ENCODE data around the gene SFTA2. TPM values are rescaled to one million over a fixed set of nuclear protein-coding genes. Genes with fewer than 3 reads are reported as not detected.

Gene SFTA2
- total RNA-seq, 1 donor, result not detected

DNA sequence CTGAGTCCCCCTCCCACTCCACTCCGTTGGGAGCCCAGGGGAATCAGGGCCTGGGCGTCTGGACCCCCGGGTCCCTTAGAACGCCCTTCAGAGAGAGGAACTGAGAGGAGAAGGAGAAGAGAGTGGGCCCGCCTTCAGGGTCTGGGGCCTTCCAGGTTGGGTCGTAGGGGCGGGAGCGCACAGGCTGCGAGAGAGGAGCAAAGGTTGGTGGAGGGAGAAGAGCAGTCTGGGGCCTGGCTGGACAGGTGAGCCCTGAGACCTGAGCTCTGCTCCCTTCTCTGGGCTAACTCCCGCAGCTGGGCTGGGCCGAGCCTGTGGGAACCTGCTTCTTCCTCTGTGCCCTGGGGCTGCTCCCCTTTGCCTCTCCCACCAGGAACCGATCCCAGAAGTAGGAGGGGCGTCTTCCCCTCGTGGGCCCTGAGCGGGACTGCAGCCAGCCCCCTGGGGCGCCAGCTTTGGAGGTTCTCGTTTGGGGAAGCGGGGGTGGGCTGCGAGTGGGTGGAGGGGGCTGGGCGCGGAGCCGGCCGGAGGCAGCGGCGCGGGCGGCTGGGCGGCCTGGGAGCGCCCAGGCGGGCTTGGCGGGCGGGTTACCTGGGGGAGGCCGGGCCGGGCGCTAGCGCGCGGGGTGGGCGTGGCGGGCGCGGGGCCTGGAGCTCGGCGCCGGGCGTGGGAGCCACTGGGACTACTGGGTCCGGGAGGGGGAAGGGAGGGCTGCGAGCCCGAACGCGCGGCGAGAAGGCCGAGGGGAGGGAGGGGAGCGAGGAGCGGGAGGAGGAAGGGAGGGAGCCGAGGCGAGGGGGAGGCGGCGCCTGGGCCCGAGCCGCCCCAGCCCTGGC, 48.1 kb downstream of the SFTA2 start, which contains the start of gene DDR1:
DDR1 (plus strand) TSS at position 835 of the 836 bp plus-strand sequence. CDS start 4,211 bp downstream, outside the sequence.
- no peaks in the 10 kb centered on the region for H3K9me3 ChIP-seq (ENCODE audit: low read depth, low read length)
- peaks cover 28% of the 10 kb centered on the region for H3K4me1 ChIP-seq (ENCODE audit: insufficient read depth, low read length)
- peak within 1 kb of the TSS; percentile 26 for H3K4me3 ChIP-seq (ENCODE audit: low read length)
- H3K27me3 ChIP-seq (ENCODE audit: insufficient read depth, low read length), result peaks cover 12% of the 10 kb centered on the region

DNA sequence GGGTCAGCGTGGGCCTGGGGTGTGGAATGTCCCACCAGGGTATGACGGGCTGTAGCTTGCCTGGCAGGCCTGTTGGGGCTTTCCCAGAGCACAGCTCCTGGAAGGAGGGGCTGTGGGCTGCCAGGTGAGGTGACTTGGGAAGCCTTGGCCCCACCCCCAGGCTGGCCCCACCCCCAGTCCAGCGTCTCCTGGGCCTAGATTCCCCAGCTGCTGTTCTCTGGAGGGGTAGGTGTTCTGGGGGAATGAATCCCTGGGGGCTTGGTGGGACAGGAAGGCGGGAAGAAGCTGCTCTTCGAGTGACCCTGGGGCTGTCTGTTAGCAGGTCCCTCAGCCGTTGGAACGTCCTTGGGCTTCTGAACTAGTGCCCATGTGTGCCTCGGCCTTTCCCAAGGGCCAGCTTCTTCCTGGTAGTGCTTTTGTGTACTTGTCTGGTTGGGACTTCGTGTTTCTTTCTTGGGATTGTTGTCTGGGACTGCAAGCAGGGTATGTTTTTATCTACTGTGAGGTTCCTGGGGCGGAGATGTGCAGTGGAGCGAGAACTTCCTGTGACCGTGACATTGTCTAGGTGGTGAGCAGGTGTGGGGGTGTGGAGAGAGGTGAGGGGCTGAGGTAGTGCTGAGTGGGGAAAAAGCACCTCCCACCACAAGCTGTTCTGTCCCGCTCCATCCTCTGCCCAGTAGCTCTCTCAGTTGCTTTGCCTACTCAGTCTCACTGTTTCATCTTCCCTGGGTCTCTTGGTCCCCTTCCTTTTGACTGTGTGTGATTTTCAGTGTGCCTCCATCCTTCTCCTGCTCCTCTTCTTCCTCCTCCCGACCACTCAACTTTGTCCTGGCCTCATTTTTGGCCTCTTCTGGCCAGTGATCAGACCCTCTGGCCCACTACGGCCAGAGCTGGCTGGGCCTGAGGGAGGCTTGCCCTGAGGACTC, 48.9 kb downstream of the SFTA2 start:
- Histone ChIP-seq H3K4me3 (ENCODE audit: low read length) (no peak overlapping the region), H3K9me3 (ENCODE audit: low read depth, low read length) (no peaks in the 10 kb centered on the region), H3K4me1 (ENCODE audit: insufficient read depth, low read length) (peaks cover 28% of the 10 kb centered on the region), H3K27me3 (ENCODE audit: insufficient read depth, low read length) (peaks cover 12% of the 10 kb centered on the region)

DNA sequence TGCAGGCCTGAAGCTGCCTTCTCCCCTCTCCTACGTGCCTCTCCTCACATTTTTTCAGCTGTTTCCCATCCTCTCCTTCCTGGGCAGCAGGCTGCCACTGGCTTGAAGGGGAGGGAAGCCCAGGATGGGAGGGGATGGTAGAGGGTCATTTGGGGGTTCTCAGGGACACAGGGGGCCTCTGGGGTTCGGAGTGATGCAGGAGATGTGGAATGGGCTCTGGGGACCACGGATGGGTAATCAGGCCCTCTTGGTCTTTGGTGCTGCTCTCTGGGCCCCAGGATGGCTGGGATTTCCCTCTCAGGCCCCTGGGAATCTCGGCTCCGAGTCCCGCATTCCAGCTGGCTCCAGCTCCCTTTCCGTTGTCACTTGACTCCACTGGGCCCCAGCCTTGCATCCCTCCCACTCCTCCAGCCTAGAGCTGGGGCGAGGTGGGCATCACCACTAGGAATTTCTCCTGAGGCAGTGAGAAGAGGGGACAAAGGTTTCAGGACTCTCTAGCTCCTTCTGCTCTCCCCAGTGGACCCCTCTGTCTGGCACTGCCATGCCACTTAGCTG, 49.7 kb downstream of the SFTA2 start:
- Histone ChIP-seq H3K4me3 (ENCODE audit: low read length) (no peak overlapping the region), H3K27me3 (ENCODE audit: insufficient read depth, low read length) (peaks cover 12% of the 10 kb centered on the region), H3K9me3 (ENCODE audit: low read depth, low read length) (no peaks in the 10 kb centered on the region), H3K4me1 (ENCODE audit: insufficient read depth, low read length) (peaks cover 36% of the 10 kb centered on the region)

DNA sequence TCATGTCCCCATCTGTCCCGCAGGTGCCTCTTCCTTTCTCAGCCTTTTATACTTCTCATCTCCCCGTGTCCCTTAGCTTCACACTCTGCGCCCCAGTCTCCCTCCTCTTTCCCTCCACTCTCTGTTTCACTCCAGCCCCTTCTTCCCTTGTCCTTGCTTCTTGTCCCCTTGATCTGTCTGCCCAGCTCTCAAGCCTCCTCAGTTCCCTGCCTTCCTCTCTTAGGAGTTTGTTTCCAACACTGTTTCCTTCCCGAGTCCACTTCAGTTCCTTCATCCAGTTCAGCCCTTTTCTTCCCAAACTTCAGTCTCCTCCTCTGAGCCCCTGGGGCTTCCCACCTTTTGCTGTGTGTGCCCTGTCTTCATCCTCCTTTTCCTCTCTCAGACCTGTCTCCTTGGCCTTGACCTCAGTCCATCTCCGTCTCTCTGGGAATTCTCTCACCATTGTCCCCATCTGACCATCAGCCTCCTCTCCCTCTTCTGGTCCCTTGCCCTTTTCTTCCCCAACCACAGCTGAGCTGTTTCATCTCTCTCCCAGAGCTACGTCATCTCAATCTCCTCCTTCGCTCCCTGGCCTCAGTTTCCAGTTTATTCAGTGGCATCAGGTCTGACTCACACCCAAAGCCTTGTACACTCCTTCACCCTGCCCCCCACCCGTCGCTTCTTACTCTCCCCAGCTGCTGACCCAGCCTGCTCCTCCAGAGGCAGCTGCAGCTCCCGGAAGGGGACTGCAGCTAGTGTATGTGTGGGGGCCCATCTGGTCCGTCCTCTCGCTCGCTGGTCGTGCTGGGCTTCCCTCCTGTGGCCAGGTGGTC, 50.4 kb downstream of the SFTA2 start:
- peaks cover 10% of the 10 kb centered on the region for H3K27me3 ChIP-seq (ENCODE audit: insufficient read depth, low read length)
- peaks cover 38% of the 10 kb centered on the region for H3K4me1 ChIP-seq (ENCODE audit: insufficient read depth, low read length)

More for the DNA sequence above, 50.4 kb downstream of the SFTA2 start:
- no peaks in the 10 kb centered on the region for H3K9me3 ChIP-seq (ENCODE audit: low read depth, low read length)
- no peak overlapping the region for H3K4me3 ChIP-seq (ENCODE audit: low read length)

Other genes starting within 250 kb of the SFTA2 start
- 81.8 TPM for gene PPP1R18, start 245.5 kb downstream of the SFTA2 start, total RNA-seq
- 4.5 TPM for gene NRM, start 241.2 kb downstream of the SFTA2 start, total RNA-seq
- 6.4 TPM for gene MDC1, start 214.9 kb downstream of the SFTA2 start, total RNA-seq
- gene TUBB, start 211.8 kb downstream of the SFTA2 start, total RNA-seq, result 99.5 TPM
- gene FLOT1, start 189.5 kb downstream of the SFTA2 start, total RNA-seq, result 68.1 TPM
- 546 TPM for gene IER3, start 187.6 kb downstream of the SFTA2 start, total RNA-seq
- 2.5 TPM for gene DDR1, start 47.7 kb downstream of the SFTA2 start, total RNA-seq
- gene GTF2H4, start 24.0 kb downstream of the SFTA2 start, total RNA-seq, result 2.8 TPM
- 10.0 TPM for gene VARS2, start 17.9 kb downstream of the SFTA2 start, total RNA-seq
- not detected for gene MUCL3, start 8.8 kb upstream of the SFTA2 start, total RNA-seq
- gene MUC21, start 51.5 kb upstream of the SFTA2 start, total RNA-seq, result not detected
- gene MUC22, start 78.3 kb upstream of the SFTA2 start, total RNA-seq, result not detected
- gene C6orf15, start 180.4 kb upstream of the SFTA2 start, total RNA-seq, result not detected
- not detected for gene PSORS1C1, start 182.6 kb upstream of the SFTA2 start, total RNA-seq
- not detected for gene CDSN, start 188.3 kb upstream of the SFTA2 start, total RNA-seq
- not detected for gene PSORS1C2, start 206.9 kb upstream of the SFTA2 start, total RNA-seq
- 4.3 TPM for gene CCHCR1, start 225.6 kb upstream of the SFTA2 start, total RNA-seq
- 1.9 TPM for gene TCF19, start 226.4 kb upstream of the SFTA2 start, total RNA-seq
- gene POU5F1, start 238.5 kb upstream of the SFTA2 start, total RNA-seq, result not detected